DOHH2 (cell line): ENCODE results near the gene SOCS2.

Source experiments
- EZH2phosphoT487 ChIP-seq: fragments of 200-600 bp; sonication (generic); IDR thresholded peaks from 2 replicates; pipeline ENCODE4 v1.6.1; 2017; ENCODE audit warnings: borderline replicate concordance, mild to moderate bottlenecking, antibody characterized with exemption, low read length, moderate library complexity, mixed read lengths
- TF ChIP-seq, protein P1 (sequence below): fragments of 200-600 bp; sonication (generic); IDR thresholded peaks from one replicate; pipeline ENCODE4 v1.5.1; 2014; ENCODE audit warnings: antibody characterized with exemption, mild to moderate bottlenecking, low read depth, low read length; ENCODE audit not compliant: poor library complexity, severe bottlenecking

DNA sequence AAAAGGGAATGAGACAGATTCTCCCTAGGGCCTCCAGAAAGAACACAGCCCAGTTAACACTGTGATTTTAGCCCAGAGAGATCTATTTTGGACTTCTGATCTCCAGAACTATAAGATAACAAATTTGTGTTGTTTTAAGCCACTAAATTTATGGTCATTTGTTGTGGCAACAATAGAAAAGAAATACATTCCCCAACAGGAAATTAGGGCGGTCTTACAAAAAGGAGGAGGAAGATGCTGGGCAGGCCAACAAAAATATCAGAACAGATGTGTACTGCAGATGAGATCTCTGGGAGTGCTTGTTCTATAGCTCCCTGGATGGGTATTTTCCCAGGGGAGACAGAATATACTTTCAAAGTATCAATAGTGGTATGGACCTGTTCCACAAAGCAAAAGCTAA lies 32.0 kb upstream of the SOCS2 start:
- TF ChIP-seq, protein P1, sequence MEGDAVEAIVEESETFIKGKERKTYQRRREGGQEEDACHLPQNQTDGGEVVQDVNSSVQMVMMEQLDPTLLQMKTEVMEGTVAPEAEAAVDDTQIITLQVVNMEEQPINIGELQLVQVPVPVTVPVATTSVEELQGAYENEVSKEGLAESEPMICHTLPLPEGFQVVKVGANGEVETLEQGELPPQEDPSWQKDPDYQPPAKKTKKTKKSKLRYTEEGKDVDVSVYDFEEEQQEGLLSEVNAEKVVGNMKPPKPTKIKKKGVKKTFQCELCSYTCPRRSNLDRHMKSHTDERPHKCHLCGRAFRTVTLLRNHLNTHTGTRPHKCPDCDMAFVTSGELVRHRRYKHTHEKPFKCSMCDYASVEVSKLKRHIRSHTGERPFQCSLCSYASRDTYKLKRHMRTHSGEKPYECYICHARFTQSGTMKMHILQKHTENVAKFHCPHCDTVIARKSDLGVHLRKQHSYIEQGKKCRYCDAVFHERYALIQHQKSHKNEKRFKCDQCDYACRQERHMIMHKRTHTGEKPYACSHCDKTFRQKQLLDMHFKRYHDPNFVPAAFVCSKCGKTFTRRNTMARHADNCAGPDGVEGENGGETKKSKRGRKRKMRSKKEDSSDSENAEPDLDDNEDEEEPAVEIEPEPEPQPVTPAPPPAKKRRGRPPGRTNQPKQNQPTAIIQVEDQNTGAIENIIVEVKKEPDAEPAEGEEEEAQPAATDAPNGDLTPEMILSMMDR: no peak
- TF ChIP-seq EZH2phosphoT487: no peak
